Prostate gland (tissue), 2 donors: ENCODE data around the gene RNPC3.

Experiments
- POLR2A ChIP-seq: fragments of 450-650 bp; IDR thresholded peaks from one replicate; pipeline ENCODE4 v1.6.1; 2016; ENCODE audit warnings: antibody characterized with exemption, mild to moderate bottlenecking
- POLR2AphosphoS5 ChIP-seq: sonication (generic); formaldehyde crosslinking; IDR thresholded peaks from one replicate; pipeline ENCODE4 v1.6.1; 2017; ENCODE audit warnings: antibody characterized with exemption
- TF ChIP-seq, protein P1 (sequence below), 4 experiments: fragments of 200-600 bp in 2 of 4; fragments of 450-650 bp in 2 of 4; sonication (generic) in 2 of 4; IDR thresholded peaks; 1 replicate in 3 of 4; 2 replicates in 1 of 4; pipeline ENCODE4 v1.5.1; 2016 to 2019; ENCODE audit warnings: antibody characterized with exemption in 4 of 4, mild to moderate bottlenecking in 2 of 4, moderate library complexity in 2 of 4

DNA sequence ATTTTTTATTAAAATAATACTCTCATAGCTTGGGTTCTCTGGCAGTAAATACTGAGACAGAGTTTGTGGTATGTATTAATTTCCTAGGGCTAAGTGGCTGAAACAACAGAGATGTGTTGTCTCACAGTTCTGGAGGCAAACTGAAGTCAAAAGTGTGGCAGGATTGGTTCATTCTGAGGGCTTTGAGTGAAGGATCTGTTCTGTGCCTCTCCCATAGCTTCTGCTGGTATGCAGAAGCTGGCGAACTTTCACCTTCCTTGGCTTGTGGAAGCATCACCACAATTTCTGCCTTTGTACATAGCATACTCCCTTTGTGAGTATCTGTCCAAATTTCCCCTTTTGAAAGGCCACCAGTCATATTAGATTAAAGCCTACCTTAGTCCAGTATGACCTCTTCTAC lies 21.0 kb downstream of the RNPC3 start:
- TF ChIP-seq, protein P1, sequence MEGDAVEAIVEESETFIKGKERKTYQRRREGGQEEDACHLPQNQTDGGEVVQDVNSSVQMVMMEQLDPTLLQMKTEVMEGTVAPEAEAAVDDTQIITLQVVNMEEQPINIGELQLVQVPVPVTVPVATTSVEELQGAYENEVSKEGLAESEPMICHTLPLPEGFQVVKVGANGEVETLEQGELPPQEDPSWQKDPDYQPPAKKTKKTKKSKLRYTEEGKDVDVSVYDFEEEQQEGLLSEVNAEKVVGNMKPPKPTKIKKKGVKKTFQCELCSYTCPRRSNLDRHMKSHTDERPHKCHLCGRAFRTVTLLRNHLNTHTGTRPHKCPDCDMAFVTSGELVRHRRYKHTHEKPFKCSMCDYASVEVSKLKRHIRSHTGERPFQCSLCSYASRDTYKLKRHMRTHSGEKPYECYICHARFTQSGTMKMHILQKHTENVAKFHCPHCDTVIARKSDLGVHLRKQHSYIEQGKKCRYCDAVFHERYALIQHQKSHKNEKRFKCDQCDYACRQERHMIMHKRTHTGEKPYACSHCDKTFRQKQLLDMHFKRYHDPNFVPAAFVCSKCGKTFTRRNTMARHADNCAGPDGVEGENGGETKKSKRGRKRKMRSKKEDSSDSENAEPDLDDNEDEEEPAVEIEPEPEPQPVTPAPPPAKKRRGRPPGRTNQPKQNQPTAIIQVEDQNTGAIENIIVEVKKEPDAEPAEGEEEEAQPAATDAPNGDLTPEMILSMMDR (IDR thresholded peaks at IDR 0.05): no peak
- TF ChIP-seq POLR2A (no peak), POLR2AphosphoS5 (no peak)
